Liver (tissue), 9 donors: ENCODE results near the gene CLTRN. TPM values are rescaled to one million over a fixed set of nuclear protein-coding genes. Genes with fewer than 3 reads are reported as not detected.

Experiments used
- DNase-seq: peaks from one replicate; pipeline ENCODE4 v3.0.0-alpha.2; 2017; ENCODE audit warnings: low spot score
- H3K27ac ChIP-seq, 2 donors: one replicate each; pipeline ENCODE4 v1.7.0; 2013; ENCODE audit warnings: inconsistent platforms in 2 of 2, low read length in 2 of 2, control low read depth in 1 of 2, low read depth in 1 of 2, mild to moderate bottlenecking in 1 of 2
- H3K27me3 ChIP-seq, 4 donors: one replicate each; pipeline versions ENCODE4 v1.6.1 to v1.7.0; 2013; ENCODE audit warnings: low read length in 3 of 4, inconsistent platforms in 1 of 4, mild to moderate bottlenecking in 1 of 4, moderate library complexity in 1 of 4; ENCODE audit not compliant: control insufficient read depth in 4 of 4, insufficient read depth in 4 of 4
- H3K36me3 ChIP-seq, 4 donors: one replicate each; pipeline versions ENCODE4 v1.6.1 to v1.7.0; 2013; ENCODE audit warnings: low read length in 3 of 4, mild to moderate bottlenecking in 3 of 4, low read depth in 1 of 4, moderate library complexity in 1 of 4; ENCODE audit not compliant: control insufficient read depth in 4 of 4, insufficient read depth in 3 of 4
- H3K4me1 ChIP-seq, 4 donors: one replicate each; pipeline versions ENCODE4 v1.6.1 to v1.7.0; 2013; ENCODE audit warnings: low read length in 3 of 4, mild to moderate bottlenecking in 3 of 4, moderate library complexity in 1 of 4; ENCODE audit not compliant: control insufficient read depth in 4 of 4, insufficient read depth in 4 of 4
- H3K4me3 ChIP-seq, 3 donors: one replicate each; pipeline versions ENCODE4 v1.6.1 to v1.7.0; 2013; ENCODE audit warnings: low read length in 3 of 3, control low read depth in 1 of 3, low read depth in 1 of 3, mild to moderate bottlenecking in 1 of 3
- H3K9ac ChIP-seq, 2 donors: one replicate each; pipeline ENCODE4 v1.7.0; 2013; ENCODE audit warnings: low read length in 2 of 2, mild to moderate bottlenecking in 2 of 2, moderate library complexity in 2 of 2, control low read depth in 1 of 2, low read depth in 1 of 2
- H3K9me3 ChIP-seq, 4 donors: one replicate each; pipeline versions ENCODE4 v1.6.1 to v1.7.0; 2013; ENCODE audit warnings: low read length in 3 of 4; ENCODE audit not compliant: control insufficient read depth in 4 of 4
- ATF3 ChIP-seq: IDR thresholded peaks from 2 replicates; pipeline ENCODE4 v1.6.1; 2016; ENCODE audit warnings: antibody characterized with exemption
- CTCF ChIP-seq: fragments of 150-350 bp; IDR thresholded peaks from 2 replicates; pipeline ENCODE4 v1.5.1; 2017; ENCODE audit warnings: improper control_type of control experiment, low read depth, low read length; ENCODE audit not compliant: missing input control
- EGR1 ChIP-seq, 2 donors: IDR thresholded peaks; 2 replicates each; pipeline ENCODE4 v1.6.1; 2016 to 2018; ENCODE audit warnings: antibody characterized with exemption in 2 of 2, low read depth in 2 of 2
- FOXA1 ChIP-seq: IDR thresholded peaks from 2 replicates; pipeline ENCODE4 v1.6.1; 2016; ENCODE audit warnings: antibody characterized with exemption
- FOXA2 ChIP-seq: IDR thresholded peaks from 2 replicates; pipeline ENCODE4 v1.6.1; 2016; ENCODE audit warnings: antibody characterized with exemption
- GABPA ChIP-seq, 2 donors: IDR thresholded peaks in 1 of 2; conservative IDR thresholded peaks in 1 of 2; 2 replicates each; pipeline ENCODE4 v1.6.1; 2016; ENCODE audit warnings: antibody characterized with exemption in 2 of 2, mild to moderate bottlenecking in 1 of 2, moderate library complexity in 1 of 2
- HNF4A ChIP-seq, 2 donors: conservative IDR thresholded peaks; 2 replicates each; pipeline ENCODE4 v1.6.1; 2016; ENCODE audit warnings: antibody characterized with exemption in 2 of 2, mild to moderate bottlenecking in 2 of 2
- HNF4G ChIP-seq: IDR thresholded peaks from 2 replicates; pipeline ENCODE4 v1.6.1; 2016; ENCODE audit warnings: antibody characterized with exemption
- JUND ChIP-seq, 2 donors: IDR thresholded peaks; 2 replicates each; pipeline ENCODE4 v1.6.1; 2016; ENCODE audit warnings: antibody characterized with exemption in 2 of 2
- MAX ChIP-seq: IDR thresholded peaks from 2 replicates; pipeline ENCODE4 v1.6.1; 2016; ENCODE audit warnings: antibody characterized with exemption
- NR2F2 ChIP-seq: IDR thresholded peaks from 2 replicates; pipeline ENCODE4 v1.6.1; 2016; ENCODE audit warnings: antibody characterized with exemption
- RAD21 ChIP-seq, 2 donors: IDR thresholded peaks; 2 replicates each; pipeline ENCODE4 v1.6.1; 2016; ENCODE audit warnings: antibody characterized with exemption in 2 of 2, mild to moderate bottlenecking in 2 of 2
- REST ChIP-seq: IDR thresholded peaks from 2 replicates; pipeline ENCODE4 v1.6.1; 2016; ENCODE audit warnings: antibody characterized with exemption, mild to moderate bottlenecking
- RXRA ChIP-seq, 2 donors: IDR thresholded peaks; 2 replicates each; pipeline ENCODE4 v1.6.1; 2017 to 2018; ENCODE audit warnings: antibody characterized with exemption in 2 of 2, mild to moderate bottlenecking in 1 of 2
- TAF1 ChIP-seq: conservative IDR thresholded peaks from 2 replicates; pipeline ENCODE4 v1.6.1; 2016; ENCODE audit warnings: antibody characterized with exemption, mild to moderate bottlenecking
- YY1 ChIP-seq: IDR thresholded peaks from 2 replicates; pipeline ENCODE4 v1.6.1; 2016; ENCODE audit warnings: antibody characterized with exemption, mild to moderate bottlenecking
- ZBTB33 ChIP-seq: IDR thresholded peaks from 2 replicates; pipeline ENCODE4 v1.6.1; 2016; ENCODE audit warnings: antibody characterized with exemption
- WGBS: extraction: QIAGEN DNeasy Blood & Tissue Kit; methylation state at CpG from one replicate; pipeline ENCODE4 v1.1.7; 2013; 5-methylcytosine and 5-hydroxymethylcytosine counted together
- polyA plus RNA-seq, 2 donors: library from polyadenylated mRNA; stranded (reverse) in 1 of 2; unstranded in 1 of 2; fragments of 200-250 nt in 1 of 2; fragments of >200 nt in 1 of 2; fragmentation: Nextera tagmentation in 1 of 2; extraction: Ambion mirVana in 1 of 2; gene quantifications; one replicate each; pipeline versions ENCODE4 v1.2.1 to v1.2.3, GENCODE V29; 2013 to 2015
- total RNA-seq, 2 donors: library from RNA; depleted of rRNA; stranded (reverse); fragments of >200 nt; gene quantifications; one replicate each; pipeline ENCODE4 v1.2.3, GENCODE V29; 2014
- donor health status: healthy.
- donor health status: healthy.
- donor health status: healthy.
- donor health status: healthy.
- donor health status: healthy.

Gene CLTRN
- total and polyA plus RNA-seq, 4 donors, result 1.5 to 11.0 (median 5.0) TPM

- DNase-seq, result no peak
- Histone ChIP-seq H3K27me3 (no peaks in the 10 kb centered on the region), H3K9me3 (no peaks in the 10 kb centered on the region), H3K36me3 (no peaks in the 10 kb centered on the region), H3K4me3 (no peak overlapping the region), H3K27ac (no peak overlapping the region), H3K4me1 (no peaks in the 10 kb centered on the region), H3K9ac (no peak overlapping the region)
- TF ChIP-seq HNF4G (no peak), FOXA2 (no peak), GABPA (IDR thresholded peaks at IDR 0.05 in 1 of 2, conservative IDR thresholded peaks at IDR 0.05 in 1 of 2) (no peak), YY1 (no peak), NR2F2 (no peak), HNF4A (conservative IDR thresholded peaks at IDR 0.05) (no peak), EGR1 (IDR thresholded peaks at IDR 0.05; ENCODE audit: low read depth in 2 of 2) (no peak), FOXA1 (no peak), RAD21 (IDR thresholded peaks at IDR 0.05) (no peak), RXRA (IDR thresholded peaks at IDR 0.05) (no peak), REST (no peak), ZBTB33 (no peak), MAX (no peak), CTCF (no peak), JUND (IDR thresholded peaks at IDR 0.05) (no peak), TAF1 (no peak), ATF3 (no peak)
Observed at GRCh38 chrX:15631637-15632036, 33.0 kb downstream of the CLTRN start.

GRCh38 chrX:15623054-15623453 is 41.6 kb downstream of the CLTRN start:
- Histone ChIP-seq H3K36me3 (peaks cover 0 to 1% (median 0%) of the 10 kb centered on the region in 4 donors), H3K27ac (no peak overlapping the region), H3K27me3 (peaks cover 0 to 5% (median 0%) of the 10 kb centered on the region in 4 donors), H3K9ac (no peak overlapping the region), H3K9me3 (no peaks in the 10 kb centered on the region), H3K4me3 (no peak overlapping the region), H3K4me1 (no peaks in the 10 kb centered on the region)
- DNase-seq, result no peak
- 62% methylated on average over 1 of the region's 1 CpG for WGBS
- TF ChIP-seq YY1, result no peak
- no peak for TF ChIP-seq MAX
- no peak for TF ChIP-seq JUND (IDR thresholded peaks at IDR 0.05)
- no peak for TF ChIP-seq GABPA (IDR thresholded peaks at IDR 0.05 in 1 of 2, conservative IDR thresholded peaks at IDR 0.05 in 1 of 2)
- no peak for TF ChIP-seq NR2F2
- TF ChIP-seq ZBTB33, result no peak
- no peak for TF ChIP-seq TAF1
- no peak for TF ChIP-seq ATF3
- TF ChIP-seq EGR1 (IDR thresholded peaks at IDR 0.05; ENCODE audit: low read depth in 2 of 2), result no peak
- no peak for TF ChIP-seq REST
- no peak for TF ChIP-seq RAD21 (IDR thresholded peaks at IDR 0.05)
